ENCODE results near the gene DNAJC15. TPM values are rescaled to one million over a fixed set of nuclear protein-coding genes. Genes with fewer than 3 reads are reported as not detected.

DNAJC15 gene
- total RNA-seq, 2 experiments from 2014 or later: 8.9 to 10.6 TPM

- ChIA-PET CTCF (interaction anchor here (1.3 kb wide), 1 partner anchor 28 kb away, joined by 3 read pairs; no protein-coding TSS in a partner anchor), POLR2A (no interaction called here)
- Mint-ChIP-seq H3K27ac (peak overlapping the region; percentile 17), H3K9me3 (no peaks in the 10 kb centered on the region), H3K27me3 (no peaks in the 10 kb centered on the region), H3K4me3 (no peak overlapping the region), H3K36me3 (ENCODE audit: low read depth) (no peaks in the 10 kb centered on the region), H3K4me1 (ENCODE audit: low read depth) (peaks cover 48% of the 10 kb centered on the region)
- DNase-seq (no peak), ATAC-seq (no peak)
- no peak for TF ChIP-seq CTCF (IDR thresholded peaks at IDR 0.05)
- intact Hi-C loops (cut with micrococcal nuclease): no loop called here
Measured at GRCh38 chr13:42994878-42995277, 28.5 kb upstream of the DNAJC15 start.

GRCh38 chr13:42996584-42996983 is 26.8 kb upstream of the DNAJC15 start:
- ChIA-PET CTCF (interaction anchor here (1.4 kb wide), 1 partner anchor 27 kb away, joined by 4 read pairs; no protein-coding TSS in a partner anchor), POLR2A (interaction anchor here (1.0 kb wide), 1 partner anchor 16 kb away, joined by 3 read pairs; no protein-coding TSS in a partner anchor)
- no peak for TF ChIP-seq CTCF (IDR thresholded peaks at IDR 0.05)
- intact Hi-C loops (cut with micrococcal nuclease): no loop called here
- Mint-ChIP-seq H3K36me3 (ENCODE audit: low read depth) (no peaks in the 10 kb centered on the region), H3K4me3 (no peak overlapping the region), H3K27me3 (no peaks in the 10 kb centered on the region), H3K4me1 (ENCODE audit: low read depth) (peaks cover 35% of the 10 kb centered on the region), H3K27ac (peak overlapping the region; percentile 53), H3K9me3 (no peaks in the 10 kb centered on the region)
- DNase-seq: no peak
- peak; percentile 8 for ATAC-seq

- no peak overlapping the region for H3K4me3 Mint-ChIP-seq
- no peak for TF ChIP-seq CTCF (IDR thresholded peaks at IDR 0.05)
- ATAC-seq: peak; percentile 49
- peaks cover 4% of the 10 kb centered on the region for H3K9me3 Mint-ChIP-seq
- peaks cover 35% of the 10 kb centered on the region for H3K4me1 Mint-ChIP-seq (ENCODE audit: low read depth)
- DNase-seq: no peak
- CTCF ChIA-PET: interaction anchor here (1.3 to 1.8 kb wide), 3 partner anchors 25 to 28 kb away, joined by 3 to 10 read pairs (median 4); no protein-coding TSS in a partner anchor
- intact Hi-C loops (cut with micrococcal nuclease): no loop called here
- H3K27me3 Mint-ChIP-seq: no peaks in the 10 kb centered on the region
- POLR2A ChIA-PET: interaction anchor here (1.0 kb wide), 1 partner anchor 16 kb away, joined by 3 read pairs; no protein-coding TSS in a partner anchor
- peak overlapping the region; percentile 38 for H3K27ac Mint-ChIP-seq
- H3K36me3 Mint-ChIP-seq (ENCODE audit: low read depth): no peaks in the 10 kb centered on the region
Measured at GRCh38 chr13:42997381-42997780, 26.0 kb upstream of the DNAJC15 start.

DNA sequence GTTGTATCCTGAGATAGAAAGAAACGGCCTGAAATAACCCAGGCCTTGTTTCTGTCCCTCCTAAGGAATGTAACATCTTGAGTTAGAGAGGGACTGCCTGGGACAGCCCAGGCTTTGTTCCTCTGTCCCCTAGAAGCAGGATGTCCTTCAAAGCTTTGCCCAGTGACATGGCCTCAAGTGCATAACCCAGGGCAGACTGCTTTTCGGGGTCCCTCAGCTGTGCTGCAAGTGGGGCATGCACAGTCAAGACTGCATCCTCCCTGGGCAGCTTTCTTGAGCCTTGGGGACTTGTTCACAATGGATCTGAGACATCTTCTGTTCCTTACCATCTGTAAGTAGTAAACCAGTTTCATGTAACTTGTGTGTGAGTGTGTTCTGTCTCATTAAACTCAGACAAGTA is 23.9 kb upstream of the DNAJC15 start:
- Mint-ChIP-seq H3K9me3 (peaks cover 4% of the 10 kb centered on the region), H3K27me3 (no peaks in the 10 kb centered on the region), H3K4me3 (no peak overlapping the region), H3K27ac (no peak overlapping the region), H3K4me1 (ENCODE audit: low read depth) (peaks cover 21% of the 10 kb centered on the region), H3K36me3 (ENCODE audit: low read depth) (no peaks in the 10 kb centered on the region)
- ATAC-seq (no peak), DNase-seq (no peak)
- ChIA-PET POLR2A (interaction anchor here (1.4 kb wide), 1 partner anchor 24 kb away, joined by 5 read pairs; the partner anchor contains the start of gene DNAJC15), CTCF (no interaction called here)
- TF ChIP-seq CTCF (IDR thresholded peaks at IDR 0.05): no peak
- intact Hi-C loops (cut with micrococcal nuclease): no loop called here

GRCh38 chr13:43000676-43001075 is 22.7 kb upstream of the DNAJC15 start:
- Mint-ChIP-seq H3K36me3 (ENCODE audit: low read depth) (no peaks in the 10 kb centered on the region), H3K4me1 (ENCODE audit: low read depth) (peaks cover 21% of the 10 kb centered on the region), H3K9me3 (peaks cover 4% of the 10 kb centered on the region), H3K27me3 (no peaks in the 10 kb centered on the region), H3K4me3 (no peak overlapping the region), H3K27ac (no peak overlapping the region)
- CTCF ChIA-PET: interaction anchor here (0.8 kb wide), 1 partner anchor 49 kb away, joined by 3 read pairs; no protein-coding TSS in a partner anchor
- POLR2A ChIA-PET: interaction anchor here (0.8 kb wide), 1 partner anchor 23 kb away, joined by 3 read pairs; no protein-coding TSS in a partner anchor
- intact Hi-C loops (cut with micrococcal nuclease): no loop called here
- ATAC-seq (no peak), DNase-seq (no peak)
- no peak for TF ChIP-seq CTCF (IDR thresholded peaks at IDR 0.05)

Data from activated CD8-positive, alpha-beta T cell treated with anti-CD3 and anti-CD28 coated beads for 36 hours (primary cell).